Left kidney (tissue), 2 donors: Measurements from ENCODE around the gene TSKU. TPM values are rescaled to one million over a fixed set of nuclear protein-coding genes. Genes with fewer than 3 reads are reported as not detected.
"Not testable (repeated sequence)": the region's sequence is repeated elsewhere in the genome, so short reads cannot be mapped to it uniquely, and the experiment has no call there.

Source experiments
- DNase-seq: peaks from one replicate; pipeline ENCODE4 v3.0.0-alpha.2; 2013
- polyA plus RNA-seq: library from polyadenylated mRNA; unstranded; fragments of 120-200 nt; gene quantifications from one replicate; pipeline ENCODE4 v1.2.1, GENCODE V29; 2013; ENCODE audit not compliant: insufficient read length

TSKU gene
- polyA plus RNA-seq, 1 donor = 21.2 TPM

GRCh38 chr11:76824083-76824939 is 41.2 kb downstream of the TSKU start:
- no peak for DNase-seq

- no peak for DNase-seq
Measured at GRCh38 chr11:76824980-76825725, 42.0 kb downstream of the TSKU start.

- no peak for DNase-seq
Measured at GRCh38 chr11:76825726-76826396, 42.7 kb downstream of the TSKU start.

- not testable (repeated sequence) for DNase-seq
Measured at GRCh38 chr11:76826508-76826907, 43.4 kb downstream of the TSKU start.

GRCh38 chr11:76827005-76827404 is 43.8 kb downstream of the TSKU start:
- DNase-seq = not testable (repeated sequence)

- DNase-seq = no peak
Measured at GRCh38 chr11:76830639-76831327, 47.6 kb downstream of the TSKU start.

- DNase-seq = no peak
Measured at GRCh38 chr11:76831686-76832310, 48.6 kb downstream of the TSKU start.

- DNase-seq = no peak
Measured at GRCh38 chr11:76832361-76832760, 49.2 kb downstream of the TSKU start.

- no peak for DNase-seq
Measured at GRCh38 chr11:76834151-76834550, 51.0 kb downstream of the TSKU start.

- DNase-seq = no peak
Measured at GRCh38 chr11:76835036-76835435, 51.9 kb downstream of the TSKU start.

- DNase-seq = no peak
Measured at GRCh38 chr11:76835928-76836612, 52.9 kb downstream of the TSKU start.

GRCh38 chr11:76836613-76837291 is 53.6 kb downstream of the TSKU start:
- DNase-seq = no peak

- no peak for DNase-seq
Measured at GRCh38 chr11:76837696-76838677, 54.8 kb downstream of the TSKU start.

GRCh38 chr11:76838678-76839068 is 55.5 kb downstream of the TSKU start:
- no peak for DNase-seq

- no peak for DNase-seq
Measured at GRCh38 chr11:76839311-76839710, 56.2 kb downstream of the TSKU start.

- no peak for DNase-seq
Measured at GRCh38 chr11:76841923-76842452, 58.8 kb downstream of the TSKU start.

GRCh38 chr11:76843907-76844306 is 60.8 kb downstream of the TSKU start:
- no peak for DNase-seq

- no peak for DNase-seq
Measured at GRCh38 chr11:76844511-76844910, 61.4 kb downstream of the TSKU start.

- no peak for DNase-seq
Measured at GRCh38 chr11:76845069-76845468, 61.9 kb downstream of the TSKU start.
